Measurements from ENCODE around the gene ADGRL3. TPM values are rescaled to one million over a fixed set of nuclear protein-coding genes. Genes with fewer than 3 reads are reported as not detected.

The ADGRL3 gene
- total and polyA plus RNA-seq, 2 donors (not counting 1 experiment from before 2014, with no cell fraction given): not detected

GRCh38 chr4:61877893-61878292 lies 677.8 kb downstream of the ADGRL3 start:
- WGBS (ENCODE audit: insufficient coverage): 7% methylated on average over 2 of the region's 2 CpGs
- no peak for TF ChIP-seq EZH2 (IDR thresholded peaks at IDR 0.05; ENCODE audit: borderline replicate concordance, insufficient read depth, low read depth, low read length, poor library complexity, severe bottlenecking)
- TF ChIP-seq, protein P1, sequence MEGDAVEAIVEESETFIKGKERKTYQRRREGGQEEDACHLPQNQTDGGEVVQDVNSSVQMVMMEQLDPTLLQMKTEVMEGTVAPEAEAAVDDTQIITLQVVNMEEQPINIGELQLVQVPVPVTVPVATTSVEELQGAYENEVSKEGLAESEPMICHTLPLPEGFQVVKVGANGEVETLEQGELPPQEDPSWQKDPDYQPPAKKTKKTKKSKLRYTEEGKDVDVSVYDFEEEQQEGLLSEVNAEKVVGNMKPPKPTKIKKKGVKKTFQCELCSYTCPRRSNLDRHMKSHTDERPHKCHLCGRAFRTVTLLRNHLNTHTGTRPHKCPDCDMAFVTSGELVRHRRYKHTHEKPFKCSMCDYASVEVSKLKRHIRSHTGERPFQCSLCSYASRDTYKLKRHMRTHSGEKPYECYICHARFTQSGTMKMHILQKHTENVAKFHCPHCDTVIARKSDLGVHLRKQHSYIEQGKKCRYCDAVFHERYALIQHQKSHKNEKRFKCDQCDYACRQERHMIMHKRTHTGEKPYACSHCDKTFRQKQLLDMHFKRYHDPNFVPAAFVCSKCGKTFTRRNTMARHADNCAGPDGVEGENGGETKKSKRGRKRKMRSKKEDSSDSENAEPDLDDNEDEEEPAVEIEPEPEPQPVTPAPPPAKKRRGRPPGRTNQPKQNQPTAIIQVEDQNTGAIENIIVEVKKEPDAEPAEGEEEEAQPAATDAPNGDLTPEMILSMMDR (IDR thresholded peaks at IDR 0.05): no peak
- Histone ChIP-seq H3K79me2 (ENCODE audit: control insufficient read depth, insufficient read depth, low read length) (no peaks in the 10 kb centered on the region), H3K27ac (ENCODE audit: low read length in 2 of 2) (no peak overlapping the region), H3K36me3 (replicated peaks in 1 of 2; ENCODE audit: control extremely low read depth in 1 of 2, control insufficient read depth in 1 of 2, extremely low read depth in 1 of 2, insufficient read depth in 2 of 2, low read length in 1 of 2) (no peaks in the 10 kb centered on the region), H3K27me3 (replicated peaks in 1 of 4; ENCODE audit: control extremely low read depth in 1 of 4, control insufficient read depth in 3 of 4, insufficient read depth in 4 of 4, low read length in 3 of 4) (no peaks in the 10 kb centered on the region), H2AFZ (ENCODE audit: insufficient read depth, low read depth, low read length, poor library complexity, severe bottlenecking) (no peak overlapping the region), H3K4me1 (ENCODE audit: control insufficient read depth in 2 of 2, insufficient read depth in 2 of 2, low read length in 2 of 2) (no peaks in the 10 kb centered on the region), H3K9ac (ENCODE audit: low read length) (no peak overlapping the region), H4K20me1 (ENCODE audit: control insufficient read depth, insufficient read depth, low read length, poor library complexity, severe bottlenecking) (no peaks in the 10 kb centered on the region), H3K4me3 (ENCODE audit: control extremely low read depth in 1 of 5, extremely low read depth in 1 of 5, insufficient read depth in 1 of 5, low read depth in 2 of 5, low read length in 4 of 5) (no peak overlapping the region), H3K9me3 (ENCODE audit: control extremely low read depth in 1 of 3, control insufficient read depth in 2 of 3, insufficient read depth in 1 of 3, low read length in 2 of 3) (no peaks in the 10 kb centered on the region), H3K4me2 (replicated peaks; ENCODE audit: low read depth, low read length, poor library complexity, severe bottlenecking) (no peak overlapping the region)
- ChIA-PET POLR2A (no interaction called here), CTCF (no interaction called here)
- intact Hi-C loops (cut with micrococcal nuclease): no loop called here
- Mint-ChIP-seq H3K4me3 (no peak overlapping the region), H3K4me1 (peaks cover 9% of the 10 kb centered on the region), H3K27ac (no peak overlapping the region), H3K27me3 (no peaks in the 10 kb centered on the region), H3K9me3 (ENCODE audit: insufficient read depth) (peaks cover 2% of the 10 kb centered on the region)
- DNase-seq (no peak), ATAC-seq (ENCODE audit: low read depth) (no peak)

DNA sequence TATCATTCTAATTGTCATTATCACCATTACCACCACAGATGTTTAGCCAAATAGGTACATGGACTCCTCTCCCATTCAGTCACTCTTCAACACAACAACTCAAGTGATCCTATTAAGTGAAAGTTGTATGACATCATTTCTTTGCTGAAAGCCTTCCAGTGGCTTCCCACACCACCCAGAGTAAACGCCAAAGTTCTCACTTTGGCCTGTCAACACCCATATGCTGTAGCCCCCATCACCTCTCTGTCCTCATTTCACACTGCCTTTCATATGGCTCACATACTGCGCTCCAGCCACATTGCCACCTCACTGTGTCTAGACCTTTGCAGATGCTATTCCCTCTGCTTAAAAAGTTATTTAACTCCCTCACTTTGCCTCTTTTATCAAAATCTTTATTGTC lies 682.3 kb downstream of the ADGRL3 start:
- ChIA-PET POLR2A (no interaction called here), CTCF (no interaction called here)
- H3K36me3 ChIP-seq (replicated peaks in 1 of 2; ENCODE audit: control extremely low read depth in 1 of 2, control insufficient read depth in 1 of 2, extremely low read depth in 1 of 2, insufficient read depth in 2 of 2, low read length in 1 of 2): no peaks in the 10 kb centered on the region
- no peak overlapping the region for H2AFZ ChIP-seq (ENCODE audit: insufficient read depth, low read depth, low read length, poor library complexity, severe bottlenecking)
- H3K4me1 Mint-ChIP-seq: peaks cover 3% of the 10 kb centered on the region
- H3K4me2 ChIP-seq (replicated peaks; ENCODE audit: low read depth, low read length, poor library complexity, severe bottlenecking): no peak overlapping the region
- no peaks in the 10 kb centered on the region for H3K79me2 ChIP-seq (ENCODE audit: control insufficient read depth, insufficient read depth, low read length)
- no peak for ATAC-seq (ENCODE audit: low read depth)
- 97% methylated on average over 2 of the region's 2 CpGs for WGBS (ENCODE audit: insufficient coverage)
- H3K4me3 Mint-ChIP-seq: no peak overlapping the region
- H3K4me3 ChIP-seq (ENCODE audit: control extremely low read depth in 1 of 5, extremely low read depth in 1 of 5, insufficient read depth in 1 of 5, low read depth in 2 of 5, low read length in 4 of 5): no peak overlapping the region
- TF ChIP-seq, protein P1 (IDR thresholded peaks at IDR 0.05): no peak
- DNase-seq: no peak
- H3K9me3 Mint-ChIP-seq (ENCODE audit: insufficient read depth): peaks cover 2% of the 10 kb centered on the region
- no peak overlapping the region for H3K27ac Mint-ChIP-seq
- no peaks in the 10 kb centered on the region for H4K20me1 ChIP-seq (ENCODE audit: control insufficient read depth, insufficient read depth, low read length, poor library complexity, severe bottlenecking)
- no peaks in the 10 kb centered on the region for H3K27me3 ChIP-seq (replicated peaks in 1 of 4; ENCODE audit: control extremely low read depth in 1 of 4, control insufficient read depth in 3 of 4, insufficient read depth in 4 of 4, low read length in 3 of 4)
- intact Hi-C loops (cut with micrococcal nuclease): no loop called here
- H3K9ac ChIP-seq (ENCODE audit: low read length): no peak overlapping the region
- no peaks in the 10 kb centered on the region for H3K27me3 Mint-ChIP-seq
- H3K9me3 ChIP-seq (ENCODE audit: control extremely low read depth in 1 of 3, control insufficient read depth in 2 of 3, insufficient read depth in 1 of 3, low read length in 2 of 3): peaks cover 0 to 6% (median 0%) of the 10 kb centered on the region in 3 donors
- H3K4me1 ChIP-seq (ENCODE audit: control insufficient read depth in 2 of 2, insufficient read depth in 2 of 2, low read length in 2 of 2): no peaks in the 10 kb centered on the region
- H3K27ac ChIP-seq (ENCODE audit: low read length in 2 of 2): no peak overlapping the region

All from B cell (primary cell).